ENCODE data around the gene ARHGAP30.
A peak's percentile ranks its signal among the peaks of the same experiment; 100 is the strongest.

The ARHGAP30 gene

DNA sequence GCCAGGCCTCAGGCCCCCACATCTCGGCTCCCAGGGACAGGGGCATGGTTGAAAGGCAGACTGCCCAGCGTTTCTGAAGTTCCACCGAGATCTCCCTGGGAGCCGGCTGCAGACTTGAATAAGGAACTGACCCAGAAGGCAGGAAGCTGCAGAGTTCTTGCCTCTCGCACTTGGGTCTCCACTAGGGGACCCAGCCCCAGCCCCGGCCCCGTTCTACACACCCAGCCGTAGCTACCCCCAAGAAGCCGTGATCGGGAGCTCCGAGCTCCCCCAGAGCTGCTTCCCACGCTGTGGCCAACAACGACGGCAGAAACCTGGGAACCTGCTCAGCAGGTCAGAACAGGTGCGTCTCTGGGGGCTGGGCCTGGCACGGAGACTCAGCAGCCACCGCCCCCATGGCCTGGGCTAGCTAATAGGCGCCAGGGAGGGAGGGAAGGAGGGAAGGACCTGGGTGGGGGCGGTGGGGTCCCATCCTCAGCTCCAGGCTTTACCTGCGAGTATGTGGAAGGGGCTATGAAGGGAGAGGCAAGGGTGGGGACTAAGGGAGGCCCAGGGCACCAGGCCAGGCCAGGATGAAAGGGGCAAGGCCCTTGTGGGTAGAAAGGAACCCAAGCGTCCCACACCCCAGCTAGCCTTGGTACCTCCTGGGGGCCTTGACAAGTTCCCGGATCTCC is 19.7 kb upstream of the ARHGAP30 start, which contains the start of gene NECTIN4:
Gene NECTIN4, minus strand, starts transcription at position 308 of the 674 bp plus-strand sequence. Its CDS starts 262 bp downstream, at position 46.
- DNase-seq: no peak

DNA sequence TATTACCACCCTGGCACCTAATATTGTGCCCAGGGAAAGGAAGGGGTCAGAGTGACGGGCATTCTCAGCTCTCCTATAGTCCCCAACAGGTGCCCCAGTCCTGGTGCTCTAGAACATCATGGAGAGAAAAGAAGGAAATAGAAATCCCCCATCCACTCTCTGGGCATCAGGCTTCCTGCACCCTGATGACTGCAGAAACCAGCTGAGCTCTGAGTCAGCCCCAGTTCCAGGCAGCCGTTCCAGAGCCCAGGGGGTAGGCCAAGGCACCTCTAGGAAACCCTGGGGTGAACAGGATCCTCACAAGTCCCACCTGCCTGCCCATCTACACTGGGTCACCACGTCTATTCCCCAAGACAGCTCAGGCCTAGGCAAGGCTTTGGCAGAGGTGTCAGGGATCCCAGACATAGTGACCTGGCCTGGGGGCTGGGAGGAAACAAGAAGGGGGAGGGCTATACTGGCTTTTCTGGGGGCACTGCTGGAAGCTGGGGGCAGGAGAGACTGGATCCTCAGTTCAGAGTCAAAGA is 19.0 kb upstream of the ARHGAP30 start:
- DNase-seq: no peak

DNA sequence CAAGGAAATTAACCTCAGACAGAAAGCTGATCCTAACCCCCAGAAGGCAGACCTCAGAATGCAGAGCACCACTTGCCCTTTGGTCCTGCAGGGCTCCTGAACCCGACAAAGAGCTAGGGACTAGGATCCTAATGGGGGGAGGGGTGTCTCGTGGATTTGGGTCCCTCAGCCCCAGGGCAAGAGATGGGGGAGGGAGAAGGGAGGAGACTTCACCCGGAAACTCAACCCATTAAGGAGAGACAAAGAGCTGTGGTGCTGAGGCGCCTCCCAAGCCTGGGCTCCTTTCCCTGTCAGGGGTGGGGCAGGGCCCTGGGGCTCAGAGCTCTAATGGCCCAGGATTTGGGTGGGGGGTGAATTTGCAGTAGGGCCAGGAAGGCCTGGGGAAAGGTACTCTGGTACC is 16.8 kb upstream of the ARHGAP30 start:
- DNase-seq: no peak

- no peak for DNase-seq
Measured at GRCh38 chr1:161085165-161085564, 15.5 kb upstream of the ARHGAP30 start.

DNA sequence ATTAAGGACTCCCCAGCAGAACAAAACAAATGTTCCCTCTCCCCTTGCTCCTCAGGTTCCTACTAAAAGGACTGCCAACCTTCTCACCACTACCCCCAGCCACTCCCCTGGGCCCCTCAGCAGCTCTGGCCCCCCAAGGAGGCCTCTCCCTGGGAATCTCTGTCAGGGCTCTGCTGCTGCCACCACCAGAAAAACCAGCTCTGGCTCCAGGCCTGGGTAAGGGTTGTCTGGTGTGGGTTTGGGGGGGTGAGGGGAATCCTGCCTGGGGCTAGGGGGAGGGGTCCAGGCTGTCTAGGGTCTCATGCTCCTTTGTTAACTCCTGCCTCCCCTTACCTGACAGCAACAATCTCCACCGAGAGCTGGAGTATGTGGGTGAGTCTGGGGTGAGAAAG is 14.9 kb upstream of the ARHGAP30 start:
- no peak for DNase-seq

DNA sequence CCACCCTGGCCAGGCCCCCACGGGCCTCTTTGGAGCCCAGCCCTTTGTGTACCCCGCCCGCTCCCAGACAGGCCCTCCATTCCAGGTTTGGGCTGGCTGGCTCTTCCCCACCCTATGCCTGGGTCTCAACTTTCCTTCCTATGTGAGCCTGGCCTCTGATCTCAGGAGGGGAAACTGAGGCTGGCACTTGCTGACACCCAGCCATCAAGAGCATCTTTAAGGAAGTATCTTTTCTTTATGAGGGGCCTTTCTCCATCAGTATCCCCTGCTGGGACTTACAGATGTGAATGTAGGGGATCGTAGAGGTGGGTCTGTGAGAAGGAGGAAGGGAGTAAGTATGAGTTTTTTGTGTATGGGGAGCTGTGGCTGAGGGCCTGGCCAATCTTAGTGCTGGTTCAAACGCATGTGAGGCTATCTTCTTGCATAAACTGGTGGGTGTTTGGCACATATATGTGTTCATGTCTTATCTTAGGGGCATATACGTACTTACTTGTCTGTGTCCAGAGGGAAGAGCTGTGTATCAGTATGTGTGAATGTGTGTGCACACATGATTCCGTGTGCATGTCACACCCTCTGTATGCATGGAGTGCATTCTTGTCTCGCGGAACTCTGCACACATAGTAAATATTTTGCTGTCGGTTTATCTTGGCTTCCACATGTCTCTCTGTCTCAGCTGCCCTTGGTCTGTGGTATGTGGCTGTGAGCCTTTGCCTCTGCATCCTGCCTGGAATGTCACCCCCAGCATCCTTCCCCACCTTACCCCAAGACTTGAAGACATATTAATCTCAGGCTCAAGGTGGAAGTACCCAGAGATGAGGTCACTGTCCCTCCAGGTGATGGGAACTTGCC is 14.3 kb upstream of the ARHGAP30 start:
- no peak for DNase-seq

GRCh38 chr1:161082996-161083747 is 13.5 kb upstream of the ARHGAP30 start:
- no peak for DNase-seq

DNA sequence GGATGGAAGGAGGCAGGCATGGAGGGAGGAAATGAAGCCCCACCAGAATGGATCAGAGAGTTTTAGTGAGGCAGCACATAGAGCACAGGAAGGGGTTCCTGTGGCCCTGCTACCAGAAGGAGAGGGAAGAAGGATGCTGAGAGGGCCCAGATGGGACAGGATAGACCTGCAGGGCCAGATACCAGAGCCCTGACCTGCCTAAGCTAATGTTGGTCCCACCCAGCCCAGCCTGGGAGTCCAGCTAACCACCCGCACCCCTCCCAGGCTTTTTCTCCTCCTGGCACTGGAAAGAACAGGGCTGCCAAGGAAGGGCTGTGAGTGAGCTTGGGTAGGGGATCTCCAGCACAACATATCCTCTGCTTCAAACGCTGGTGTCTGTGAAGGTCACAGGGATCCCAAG is 12.8 kb upstream of the ARHGAP30 start:
- DNase-seq: no peak

DNA sequence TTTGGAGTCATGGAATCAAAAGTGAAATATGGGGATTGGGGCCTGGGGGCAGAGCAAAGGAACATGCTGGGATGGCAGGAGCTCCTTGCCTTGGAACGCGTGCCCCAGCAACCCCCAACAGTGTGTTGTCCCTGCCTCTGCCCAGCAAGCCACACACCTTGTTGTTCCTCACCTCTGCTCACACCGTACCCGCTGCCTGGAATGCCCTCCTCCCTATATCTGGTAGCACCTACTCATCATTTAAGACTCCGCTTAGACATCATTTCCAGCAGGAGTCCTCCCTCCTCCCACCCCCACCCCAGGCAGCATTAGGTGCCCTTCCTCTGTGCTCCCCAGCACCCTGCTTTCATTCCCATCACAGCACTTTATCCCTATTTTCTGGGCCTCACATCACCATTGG is 11.8 kb upstream of the ARHGAP30 start:
- DNase-seq: no peak

DNA sequence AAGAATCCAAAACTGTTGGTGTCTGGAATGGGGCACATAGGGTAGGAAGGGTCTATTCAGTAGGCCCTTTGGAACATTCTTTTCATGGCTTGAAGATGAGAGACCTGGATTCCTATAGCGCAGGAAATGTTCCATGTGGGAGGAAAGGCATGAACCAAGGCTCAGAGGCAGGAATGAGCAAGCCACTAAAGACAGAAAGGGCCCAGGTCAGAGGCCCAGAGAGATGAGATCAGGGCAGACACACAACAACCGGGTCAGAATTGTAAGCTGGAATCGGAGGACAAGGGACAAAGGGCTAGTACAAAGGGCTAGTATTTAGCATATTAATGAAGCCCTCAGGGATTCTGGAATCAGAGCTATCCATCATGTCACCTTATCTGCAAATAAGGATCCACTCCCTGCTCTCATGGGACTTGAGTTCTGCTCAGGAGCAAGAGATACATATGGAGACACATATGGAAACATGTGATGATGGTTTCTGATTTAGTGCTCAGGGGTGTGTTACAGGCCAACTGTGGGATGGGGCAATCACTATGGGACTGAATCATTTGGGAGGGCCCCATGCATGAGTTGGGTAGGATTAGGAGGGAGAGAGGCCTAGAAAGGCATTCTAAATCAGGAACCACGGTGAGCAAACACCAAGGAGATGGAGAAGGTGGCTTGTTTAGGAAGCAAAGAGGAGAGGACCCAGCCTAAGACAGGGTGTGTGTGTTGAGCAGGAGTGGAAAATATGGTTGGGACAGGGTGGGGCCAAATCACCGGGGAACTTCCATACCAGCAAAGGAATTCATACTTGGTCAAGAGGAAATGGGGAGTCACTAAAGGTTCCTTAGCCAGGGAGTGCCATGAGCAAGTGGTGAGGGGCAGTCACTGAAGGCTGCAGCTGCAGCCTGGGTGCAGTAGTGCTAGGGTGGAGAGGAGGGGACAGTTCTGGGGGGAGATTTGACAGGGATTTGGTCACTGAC is 11.0 kb upstream of the ARHGAP30 start:
- DNase-seq: no peak

DNA sequence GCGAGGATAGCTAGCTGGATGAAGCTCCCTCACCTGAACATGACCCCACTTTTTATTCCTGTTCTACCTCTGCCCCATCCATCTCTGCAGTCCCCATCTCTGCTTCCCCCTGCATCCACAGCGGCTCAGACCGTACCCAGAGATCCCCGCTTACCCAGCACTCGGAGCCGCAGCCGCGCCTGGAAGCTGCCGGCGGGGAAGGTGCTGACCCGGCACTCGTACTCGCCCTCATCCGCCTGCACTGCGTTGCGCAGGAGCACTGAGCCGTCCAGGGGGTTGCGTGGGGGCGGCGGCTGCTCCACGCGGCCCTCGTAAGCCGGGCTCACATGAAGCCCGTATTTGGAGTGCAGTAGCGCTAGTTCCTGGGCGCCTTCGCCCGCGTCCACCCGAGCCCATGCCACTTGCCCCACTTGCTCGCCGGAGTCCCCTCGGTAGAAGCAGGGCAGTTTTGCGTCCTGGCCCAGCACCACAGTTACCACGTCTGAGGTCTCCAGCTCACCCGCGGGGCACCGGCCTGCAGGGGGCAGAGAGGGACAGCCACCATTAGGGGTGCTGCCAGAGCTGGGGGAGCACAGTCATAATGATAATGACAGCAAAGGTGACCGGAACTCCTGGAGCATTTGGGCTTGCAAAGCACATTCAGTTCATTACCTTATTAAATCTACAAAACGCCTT is 9.9 kb upstream of the ARHGAP30 start:
- no peak for DNase-seq

- no peak for DNase-seq
Measured at GRCh38 chr1:161077426-161077825, 7.7 kb upstream of the ARHGAP30 start.

DNA sequence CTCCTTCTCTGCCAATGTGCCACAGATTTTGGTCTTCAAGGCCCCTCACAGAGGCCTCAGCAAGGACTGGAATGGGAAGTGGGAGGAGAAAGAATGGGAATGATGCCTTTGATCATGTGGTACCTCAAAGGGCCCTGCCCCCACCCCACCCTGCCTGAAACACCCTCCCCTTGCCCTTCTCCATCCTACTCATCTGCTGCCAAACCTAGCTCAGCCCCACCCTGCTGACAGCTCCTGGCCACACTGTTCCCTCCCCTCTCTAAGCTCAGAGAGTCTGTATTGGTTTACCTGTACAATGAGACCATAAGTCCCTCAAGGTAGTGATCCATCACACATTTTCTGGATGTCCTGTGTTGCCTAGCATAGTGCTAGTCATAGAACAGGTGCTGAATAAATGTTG is 6.7 kb upstream of the ARHGAP30 start:
- no peak for DNase-seq

DNA sequence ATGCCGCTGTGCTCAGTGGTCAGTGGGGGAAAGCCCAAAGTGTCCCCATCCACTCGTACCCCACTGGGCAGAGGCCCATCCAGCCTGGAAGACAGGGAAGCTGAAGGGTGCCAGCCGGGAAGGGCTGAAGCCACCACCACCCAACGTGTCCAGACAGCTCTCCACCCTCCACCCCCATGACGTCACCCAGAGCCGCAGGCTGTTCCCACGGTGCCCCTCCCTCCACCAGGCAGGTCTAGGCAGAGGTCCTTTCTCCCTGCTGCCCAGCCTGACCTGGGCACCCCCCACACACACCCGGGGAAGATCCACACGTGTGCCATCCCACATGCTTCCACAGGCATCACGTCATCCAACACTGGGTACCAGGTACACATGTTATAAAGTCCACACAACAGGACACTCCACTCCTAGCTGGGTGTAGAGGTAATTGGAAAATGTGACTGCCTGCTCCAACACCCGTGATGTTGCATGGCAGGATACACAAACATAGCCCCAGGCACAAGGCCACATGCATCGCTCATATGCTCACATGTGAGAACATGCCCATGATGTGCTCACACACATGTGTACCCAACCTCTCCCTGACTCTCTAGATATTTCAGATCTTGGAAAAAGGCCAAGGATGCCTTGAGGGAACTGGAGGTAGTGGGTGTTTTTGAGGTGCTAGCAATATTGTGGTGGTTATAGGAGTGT is 5.1 kb upstream of the ARHGAP30 start:
- no peak for DNase-seq

DNA sequence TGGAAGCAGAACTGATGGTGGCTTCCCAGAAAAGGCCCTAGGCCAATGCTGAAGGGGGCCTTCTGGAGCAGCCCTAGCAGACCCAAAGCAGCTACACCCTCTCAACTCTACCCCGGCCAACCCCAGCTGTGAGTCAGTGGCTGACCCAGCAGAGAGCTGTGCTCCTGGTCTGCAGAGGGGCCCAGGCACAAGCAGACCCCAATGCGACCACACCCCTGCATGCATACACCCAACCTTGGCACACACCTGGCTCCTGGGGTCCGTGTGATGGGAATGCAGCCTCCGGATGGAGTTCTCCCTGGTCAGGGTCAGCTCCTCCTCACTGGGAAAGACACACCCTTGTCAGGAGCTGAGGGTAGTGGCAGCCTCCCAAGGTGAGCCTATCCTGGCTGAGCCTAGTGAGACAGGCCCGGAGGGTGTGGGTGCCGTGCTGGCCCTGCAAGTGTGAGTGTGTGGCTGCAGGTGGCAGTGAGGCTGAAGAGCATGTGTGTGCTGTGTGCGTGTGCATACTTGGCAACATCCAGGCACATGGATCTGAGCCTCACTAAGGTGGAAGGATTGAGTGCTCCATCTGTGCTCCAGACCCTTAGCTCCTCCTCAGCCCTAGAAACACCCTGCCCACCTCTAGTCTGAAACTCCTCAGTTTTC is 3.9 kb upstream of the ARHGAP30 start:
- DNase-seq: no peak

GRCh38 chr1:161072751-161073449 is 3.2 kb upstream of the ARHGAP30 start:
- DNase-seq: no peak

DNA sequence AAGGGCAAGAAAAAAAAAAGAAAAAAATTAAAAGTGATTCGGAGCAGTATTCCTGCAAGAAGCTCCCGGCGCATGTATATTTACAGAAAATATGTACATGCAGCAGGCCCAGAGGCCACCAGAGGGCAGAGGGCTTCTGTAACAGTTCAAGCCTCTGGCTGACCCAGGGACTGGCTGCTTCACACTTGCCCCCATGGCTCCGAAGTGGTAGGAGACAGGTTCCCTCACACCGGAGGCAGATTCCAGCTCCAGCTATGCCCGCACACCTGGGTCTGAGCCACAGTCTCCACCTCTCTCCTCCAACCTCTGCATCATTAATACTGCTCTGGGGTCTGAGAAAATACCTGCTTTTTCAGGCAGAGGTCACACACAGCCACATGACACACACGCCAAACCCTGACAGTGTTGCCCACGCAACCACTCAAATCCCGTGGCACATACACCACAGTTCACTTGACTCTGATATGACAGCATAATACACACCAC is 2.2 kb upstream of the ARHGAP30 start:
- peak; percentile 43 for DNase-seq

- no peak for DNase-seq
Measured at GRCh38 chr1:161070761-161071160, 1.1 kb upstream of the ARHGAP30 start.

DNA sequence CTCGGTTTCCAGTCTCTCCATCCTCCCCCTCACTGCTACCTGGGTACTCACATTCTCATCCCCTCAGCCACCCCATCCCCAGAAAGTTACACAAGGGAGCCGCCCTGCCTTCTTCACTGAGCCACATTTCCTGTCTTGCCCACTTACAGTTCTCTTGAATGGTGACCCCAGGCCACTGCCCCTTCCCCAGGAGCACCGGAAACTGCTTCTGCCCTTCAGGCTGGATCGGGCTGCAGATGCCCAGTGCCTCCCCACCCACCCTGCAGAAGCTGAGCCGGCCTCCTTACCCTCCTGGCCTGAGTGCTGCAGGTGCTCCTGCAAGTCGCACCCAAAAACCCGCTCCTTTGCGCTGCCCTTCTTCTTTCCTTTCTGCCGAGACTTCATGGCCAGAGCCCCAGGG is 450 bp downstream of the ARHGAP30 start:
- no peak for DNase-seq

Data from activated CD4-positive, alpha-beta T cell treated with anti-CD3 and anti-CD28 coated beads, Interleukin-2, amount 50 U/mL, for 1 hour (primary cell).